CD4-positive, alpha-beta T cell treated with Interleukin-1 beta for 1 hour (primary cell): ENCODE measurements around the gene WARS2.
"Not testable (repeated sequence)": the region's sequence is repeated elsewhere in the genome, so short reads cannot be mapped to it uniquely, and the experiment has no call there.

Experiments used
- DNase-seq, 2 donors: peaks; one replicate each; pipeline ENCODE4 v3.0.0-alpha.2; 2020 to 2022

The WARS2 gene

GRCh38 chr1:119140177-119141019 is at the start of gene WARS2:
TSS of gene WARS2 (minus strand) at chr1:119140653. CDS start at chr1:119140644, 9 bp downstream.
- peak; percentile 96 for DNase-seq

- no peak for DNase-seq
These were observed 48.5 kb upstream of the WARS2 start for GRCh38 chr1:119188926-119189325.

GRCh38 chr1:119187416-119187815 is 47.0 kb upstream of the WARS2 start:
- no peak for DNase-seq

GRCh38 chr1:119186471-119186870 is 46.0 kb upstream of the WARS2 start:
- no peak for DNase-seq

- no peak for DNase-seq
These were observed 44.5 kb upstream of the WARS2 start for GRCh38 chr1:119184972-119185371.

- DNase-seq: no peak
These were observed 40.8 kb upstream of the WARS2 start for GRCh38 chr1:119181218-119181617.

GRCh38 chr1:119179051-119179450 is 38.6 kb upstream of the WARS2 start:
- no peak for DNase-seq

GRCh38 chr1:119172927-119173326 is 32.5 kb upstream of the WARS2 start:
- DNase-seq: not testable (repeated sequence)

GRCh38 chr1:119171381-119172010 is 31.0 kb upstream of the WARS2 start:
- not testable (repeated sequence) for DNase-seq

GRCh38 chr1:119163396-119163795 is 22.9 kb upstream of the WARS2 start:
- no peak for DNase-seq

- DNase-seq: no peak
These were observed 20.4 kb upstream of the WARS2 start for GRCh38 chr1:119160866-119161265.

GRCh38 chr1:119160409-119160808 is 20.0 kb upstream of the WARS2 start:
- DNase-seq: no peak

- no peak for DNase-seq
These were observed 19.5 kb upstream of the WARS2 start for GRCh38 chr1:119159966-119160365.

GRCh38 chr1:119159111-119159510 is 18.7 kb upstream of the WARS2 start:
- no peak for DNase-seq

- not testable (repeated sequence) for DNase-seq
These were observed 16.3 kb upstream of the WARS2 start for GRCh38 chr1:119156761-119157160.

GRCh38 chr1:119155069-119155468 is 14.6 kb upstream of the WARS2 start:
- DNase-seq: not testable (repeated sequence)

GRCh38 chr1:119150150-119150549 is 9.7 kb upstream of the WARS2 start:
- DNase-seq: no peak

GRCh38 chr1:119147661-119148090 is 7.2 kb upstream of the WARS2 start:
- DNase-seq: no peak

GRCh38 chr1:119146466-119146865 is 6.0 kb upstream of the WARS2 start:
- DNase-seq: no peak

GRCh38 chr1:119144813-119145212 is 4.4 kb upstream of the WARS2 start:
- DNase-seq: no peak

- no peak for DNase-seq
These were observed 3.3 kb upstream of the WARS2 start for GRCh38 chr1:119143706-119144105.

GRCh38 chr1:119141660-119142059 is 1.2 kb upstream of the WARS2 start:
- no peak for DNase-seq

GRCh38 chr1:119141020-119141424 is 569 bp upstream of the WARS2 start:
- DNase-seq: peak; percentile 45 to 49

GRCh38 chr1:119139857-119140176 is 636 bp downstream of the WARS2 start:
- no peak for DNase-seq
